OCI-LY3 (cell line): ENCODE data around the gene OR5B17.
"Not testable (repeated sequence)": the region's sequence is repeated elsewhere in the genome, so short reads cannot be mapped to it uniquely, and the experiment has no call there.

Experiments
- EZH2phosphoT487 ChIP-seq: fragments of 200-600 bp; shearing (Covaris generic); IDR thresholded peaks from 2 replicates; pipeline ENCODE4 v1.6.1; 2018; ENCODE audit warnings: antibody characterized with exemption, mixed run types, low read depth
- TF ChIP-seq, protein P1 (sequence below): fragments of 200-600, 300-600 bp; sonication (generic); IDR thresholded peaks from 2 replicates; pipeline ENCODE4 v1.5.1; 2014; ENCODE audit warnings: antibody characterized with exemption, low read length, low read depth

DNA sequence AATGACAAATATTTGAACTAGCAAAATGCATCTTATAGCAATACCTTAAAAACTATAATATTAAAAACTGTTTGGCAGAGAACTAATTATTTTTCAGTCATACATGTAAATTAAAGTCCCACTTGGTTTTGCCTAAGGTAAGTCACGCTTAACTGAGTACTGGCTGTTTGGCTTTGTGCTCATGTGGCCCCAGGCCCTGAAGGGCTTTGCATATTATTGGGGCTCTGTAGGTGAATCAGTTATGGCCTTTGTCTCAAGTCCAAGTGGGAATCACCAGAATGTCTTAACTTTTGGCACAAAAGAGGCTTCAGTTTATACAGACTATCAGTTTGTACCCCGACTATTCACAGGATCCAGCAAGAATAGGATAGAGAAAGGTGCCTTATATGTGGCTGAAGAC lies 40.8 kb upstream of the OR5B17 start:
- TF ChIP-seq, protein P1, sequence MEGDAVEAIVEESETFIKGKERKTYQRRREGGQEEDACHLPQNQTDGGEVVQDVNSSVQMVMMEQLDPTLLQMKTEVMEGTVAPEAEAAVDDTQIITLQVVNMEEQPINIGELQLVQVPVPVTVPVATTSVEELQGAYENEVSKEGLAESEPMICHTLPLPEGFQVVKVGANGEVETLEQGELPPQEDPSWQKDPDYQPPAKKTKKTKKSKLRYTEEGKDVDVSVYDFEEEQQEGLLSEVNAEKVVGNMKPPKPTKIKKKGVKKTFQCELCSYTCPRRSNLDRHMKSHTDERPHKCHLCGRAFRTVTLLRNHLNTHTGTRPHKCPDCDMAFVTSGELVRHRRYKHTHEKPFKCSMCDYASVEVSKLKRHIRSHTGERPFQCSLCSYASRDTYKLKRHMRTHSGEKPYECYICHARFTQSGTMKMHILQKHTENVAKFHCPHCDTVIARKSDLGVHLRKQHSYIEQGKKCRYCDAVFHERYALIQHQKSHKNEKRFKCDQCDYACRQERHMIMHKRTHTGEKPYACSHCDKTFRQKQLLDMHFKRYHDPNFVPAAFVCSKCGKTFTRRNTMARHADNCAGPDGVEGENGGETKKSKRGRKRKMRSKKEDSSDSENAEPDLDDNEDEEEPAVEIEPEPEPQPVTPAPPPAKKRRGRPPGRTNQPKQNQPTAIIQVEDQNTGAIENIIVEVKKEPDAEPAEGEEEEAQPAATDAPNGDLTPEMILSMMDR: not testable (repeated sequence)
- TF ChIP-seq EZH2phosphoT487: not testable (repeated sequence)
